ENCODE results near the gene SNX20.

SNX20 gene

DNA sequence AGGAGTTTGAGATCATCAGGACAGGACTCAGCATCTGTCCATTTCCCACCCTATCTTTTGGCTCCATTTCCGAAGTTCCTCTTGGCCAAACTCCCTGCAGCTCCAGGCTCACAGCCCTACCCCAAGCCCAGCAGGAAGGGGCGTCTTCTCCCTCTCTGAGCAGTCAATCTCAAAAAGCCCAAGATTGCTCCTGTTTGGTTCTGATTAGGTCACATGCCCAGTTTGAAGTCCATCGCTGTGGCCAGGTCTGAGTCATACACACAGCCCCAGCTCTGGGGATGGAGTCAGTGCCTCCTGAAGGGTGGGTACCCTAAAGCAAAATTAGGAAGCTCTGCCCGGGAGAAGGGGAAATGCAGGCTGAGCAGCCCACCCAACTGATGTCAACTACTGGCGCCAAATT, 23.9 kb downstream of the SNX20 start:
- no peak for DNase-seq (ENCODE audit: low read depth)

GRCh38 chr16:50655558-50656055, 25.5 kb downstream of the SNX20 start:
- no peak for DNase-seq (ENCODE audit: low read depth)

DNA sequence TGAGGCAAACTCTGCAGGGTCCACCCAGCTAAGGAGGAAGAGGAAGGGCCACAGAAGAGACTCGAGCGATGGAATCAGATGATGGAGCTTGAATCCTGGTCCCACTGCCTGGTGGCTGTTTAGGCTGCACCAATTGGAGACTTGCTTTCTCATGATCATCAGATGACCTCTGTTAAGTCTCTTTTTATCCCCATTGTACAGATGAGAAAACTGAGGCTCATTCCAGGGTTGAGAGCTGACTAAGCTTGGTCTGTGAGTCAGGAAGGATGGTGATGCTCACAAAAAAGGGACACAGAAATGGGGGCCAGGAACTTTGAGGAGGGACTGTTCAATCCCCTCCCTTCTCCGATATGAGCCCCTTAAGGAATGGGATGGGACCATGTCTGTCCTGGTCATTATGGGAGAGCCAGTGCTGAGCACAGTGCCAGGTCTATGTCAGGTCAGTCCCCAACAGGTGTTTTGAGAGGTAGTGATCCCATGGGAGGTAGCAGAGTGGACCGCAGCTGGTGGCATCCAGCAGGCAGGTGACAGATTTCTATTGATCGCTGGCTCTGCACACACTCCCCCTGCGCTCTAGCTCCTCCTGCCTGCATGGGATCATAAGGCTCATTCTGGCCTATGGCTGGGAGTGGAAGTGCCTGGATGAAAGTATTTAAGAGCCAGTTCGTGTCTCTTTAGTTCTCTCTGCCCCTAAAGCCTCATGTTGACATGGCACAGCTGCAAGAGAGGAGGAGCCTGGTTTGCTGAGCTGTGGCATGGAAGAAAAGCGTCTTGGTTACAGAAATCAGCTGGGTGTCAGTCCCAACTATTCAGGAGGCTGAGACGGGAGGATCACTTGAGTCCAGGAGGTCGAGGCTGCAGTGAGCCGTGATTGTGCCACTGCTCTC, 27.2 kb downstream of the SNX20 start:
- DNase-seq (ENCODE audit: low read depth) = no peak

GRCh38 chr16:50652836-50653425, 28.2 kb downstream of the SNX20 start:
- DNase-seq (ENCODE audit: low read depth) = no peak

- no peak for DNase-seq (ENCODE audit: low read depth)
Measured at GRCh38 chr16:50651835-50652438, 29.2 kb downstream of the SNX20 start.

- no peak for DNase-seq (ENCODE audit: low read depth)
Measured at GRCh38 chr16:50646345-50646744, 34.8 kb downstream of the SNX20 start.

- no peak for DNase-seq (ENCODE audit: low read depth)
Measured at GRCh38 chr16:50645563-50646220, 35.4 kb downstream of the SNX20 start.

- no peak for DNase-seq (ENCODE audit: low read depth)
Measured at GRCh38 chr16:50644729-50645128, 36.4 kb downstream of the SNX20 start.

DNA sequence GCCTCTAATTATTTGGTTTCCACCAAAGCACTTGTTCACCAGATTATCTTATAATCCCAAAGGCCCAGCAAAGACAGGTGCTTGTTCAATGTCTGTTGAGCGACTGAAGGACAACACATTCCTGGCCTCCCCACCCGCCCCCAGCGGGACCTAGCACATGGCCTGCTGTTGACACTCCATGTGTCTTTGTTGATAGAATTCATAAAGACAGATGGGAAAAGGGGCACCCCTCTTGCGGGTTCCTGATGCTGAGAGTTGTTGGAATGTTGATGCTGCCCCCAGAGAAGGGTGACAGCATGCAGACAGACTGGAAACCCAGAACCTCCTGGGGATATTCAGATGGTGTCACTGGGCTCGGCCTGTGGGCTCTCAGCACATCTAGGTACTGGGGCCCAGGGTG, 36.9 kb downstream of the SNX20 start:
- no peak for DNase-seq (ENCODE audit: low read depth)

- DNase-seq (ENCODE audit: low read depth) = no peak
Measured at GRCh38 chr16:50643192-50643591, 37.9 kb downstream of the SNX20 start.

- DNase-seq (ENCODE audit: low read depth) = no peak
Measured at GRCh38 chr16:50642349-50642748, 38.8 kb downstream of the SNX20 start.

DNA sequence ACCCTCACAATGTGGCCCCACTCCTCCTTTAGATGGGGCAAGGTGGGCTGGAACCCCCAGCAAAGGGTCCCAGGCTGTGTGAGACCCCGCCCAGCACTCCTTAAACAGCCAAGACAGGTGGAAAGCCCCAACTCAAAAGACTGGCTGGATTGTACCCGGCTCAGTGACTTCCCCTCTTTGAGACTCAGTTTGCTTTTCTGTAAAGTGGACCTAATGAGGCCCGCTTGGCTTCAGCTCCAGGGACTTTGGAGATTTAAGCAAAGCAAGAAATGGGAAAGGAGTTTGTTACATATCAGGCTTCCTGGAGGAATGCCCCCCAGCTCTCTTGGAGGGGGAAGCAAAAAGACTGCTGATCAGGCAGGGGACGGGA, 39.3 kb downstream of the SNX20 start:
- no peak for DNase-seq (ENCODE audit: low read depth)

- DNase-seq (ENCODE audit: low read depth) = no peak
Measured at GRCh38 chr16:50640919-50641817, 39.9 kb downstream of the SNX20 start.

GRCh38 chr16:50640391-50640790, 40.7 kb downstream of the SNX20 start:
- no peak for DNase-seq (ENCODE audit: low read depth)

- DNase-seq (ENCODE audit: low read depth) = no peak
Measured at GRCh38 chr16:50638816-50639670, 42.1 kb downstream of the SNX20 start.

DNA sequence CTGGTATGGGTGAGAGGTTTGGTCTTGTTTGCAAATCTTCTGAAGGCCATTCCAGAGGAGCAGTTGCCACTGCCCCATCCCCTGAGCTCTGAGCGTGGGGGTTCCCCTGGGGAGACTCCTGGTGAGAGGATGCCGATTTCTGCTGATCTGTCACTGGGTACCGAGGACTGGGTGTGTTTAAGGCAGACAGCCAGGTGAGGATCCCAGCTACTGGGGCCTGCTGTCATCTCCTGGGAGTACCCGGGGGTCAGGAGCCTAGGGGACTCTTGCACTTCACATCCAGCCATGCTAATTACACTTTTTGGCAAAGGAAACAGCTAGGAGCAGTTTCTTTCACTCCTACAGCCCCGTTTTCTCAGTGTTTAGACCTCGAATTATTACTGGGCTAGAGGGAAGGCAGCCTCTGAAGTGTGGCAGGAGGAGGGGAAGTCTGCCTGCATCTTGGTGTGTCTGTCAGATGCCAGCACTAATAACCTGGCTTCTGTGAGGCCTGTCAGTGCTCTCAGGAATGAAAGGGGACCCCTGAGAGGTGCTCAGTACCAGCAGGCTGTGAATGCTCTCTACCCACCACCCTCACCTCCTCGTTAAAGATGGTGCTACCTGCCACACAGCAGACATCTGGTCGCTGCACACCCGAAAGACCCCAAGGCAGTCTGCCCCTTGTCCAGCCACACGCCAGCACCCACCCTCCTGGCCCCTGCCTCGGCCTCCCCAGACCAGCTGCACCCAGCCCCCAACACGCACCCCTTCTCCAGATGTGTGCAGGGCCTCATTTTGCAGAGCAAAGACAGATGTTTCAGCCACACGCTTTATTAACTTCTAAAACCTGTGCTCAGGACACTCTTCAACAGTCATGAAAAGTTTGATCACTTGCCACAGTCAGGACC, 43.2 kb downstream of the SNX20 start:
- DNase-seq (ENCODE audit: low read depth) = no peak

GRCh38 chr16:50636753-50637374, 44.2 kb downstream of the SNX20 start:
- no peak for DNase-seq (ENCODE audit: low read depth)

GRCh38 chr16:50635505-50636392, 45.4 kb downstream of the SNX20 start:
- no peak for DNase-seq (ENCODE audit: low read depth)

Measured in stimulated activated CD8-positive, alpha-beta memory T cell treated with anti-CD3 and anti-CD28 coated beads, Interleukin-12 subunit alpha, Interleukin-12 subunit beta, amount 100 ng/mL, for 4 hours (primary cell).